ENCODE measurements around the gene NSG1. TPM values are rescaled to one million over a fixed set of nuclear protein-coding genes. Genes with fewer than 3 reads are reported as not detected.

NSG1 gene
- total RNA-seq, 1 donor = 0.09 TPM

GRCh38 chr4:4406455-4407298 lies 19.8 kb downstream of the NSG1 start:
- H3K4me3 ChIP-seq (ENCODE audit: low read depth, low read length) = no peak overlapping the region
- no peak for DNase-seq (ENCODE audit: low read depth)
- no peak for TF ChIP-seq CTCF (IDR thresholded peaks at IDR 0.05; ENCODE audit: insufficient read depth, low read length)

- no peak overlapping the region for H3K4me3 ChIP-seq (ENCODE audit: low read depth, low read length)
- TF ChIP-seq CTCF (IDR thresholded peaks at IDR 0.05; ENCODE audit: insufficient read depth, low read length) = no peak
- no peak for DNase-seq (ENCODE audit: low read depth)
These were observed 20.6 kb downstream of the NSG1 start for GRCh38 chr4:4407299-4408131.

- no peak for TF ChIP-seq CTCF (IDR thresholded peaks at IDR 0.05; ENCODE audit: insufficient read depth, low read length)
- H3K4me3 ChIP-seq (ENCODE audit: low read depth, low read length) = no peak overlapping the region
- no peak for DNase-seq (ENCODE audit: low read depth)
These were observed 21.2 kb downstream of the NSG1 start for GRCh38 chr4:4408132-4408523.

GRCh38 chr4:4408576-4409335 lies 21.9 kb downstream of the NSG1 start:
- TF ChIP-seq CTCF (IDR thresholded peaks at IDR 0.05; ENCODE audit: insufficient read depth, low read length) = no peak
- DNase-seq (ENCODE audit: low read depth) = no peak
- no peak overlapping the region for H3K4me3 ChIP-seq (ENCODE audit: low read depth, low read length)

GRCh38 chr4:4409416-4410115 lies 22.7 kb downstream of the NSG1 start:
- no peak for DNase-seq (ENCODE audit: low read depth)
- no peak overlapping the region for H3K4me3 ChIP-seq (ENCODE audit: low read depth, low read length)
- no peak for TF ChIP-seq CTCF (IDR thresholded peaks at IDR 0.05; ENCODE audit: insufficient read depth, low read length)

GRCh38 chr4:4410271-4410670 lies 23.4 kb downstream of the NSG1 start:
- no peak for DNase-seq (ENCODE audit: low read depth)
- H3K4me3 ChIP-seq (ENCODE audit: low read depth, low read length) = no peak overlapping the region
- TF ChIP-seq CTCF (IDR thresholded peaks at IDR 0.05; ENCODE audit: insufficient read depth, low read length) = no peak
